Hematopoietic multipotent progenitor cell treated with erythropoietin and hydrocortisone succinate and interleukin-3 and kit ligand, for 4 days (in vitro differentiated cells): ENCODE results near the gene TAS2R41.
"Not testable (repeated sequence)": the region's sequence is repeated elsewhere in the genome, so short reads cannot be mapped to it uniquely, and the experiment has no call there.

ENCODE experiments used
- DNase-seq: peaks from one replicate; pipeline ENCODE4 v3.0.0-alpha.2; 2015

Gene TAS2R41

DNA sequence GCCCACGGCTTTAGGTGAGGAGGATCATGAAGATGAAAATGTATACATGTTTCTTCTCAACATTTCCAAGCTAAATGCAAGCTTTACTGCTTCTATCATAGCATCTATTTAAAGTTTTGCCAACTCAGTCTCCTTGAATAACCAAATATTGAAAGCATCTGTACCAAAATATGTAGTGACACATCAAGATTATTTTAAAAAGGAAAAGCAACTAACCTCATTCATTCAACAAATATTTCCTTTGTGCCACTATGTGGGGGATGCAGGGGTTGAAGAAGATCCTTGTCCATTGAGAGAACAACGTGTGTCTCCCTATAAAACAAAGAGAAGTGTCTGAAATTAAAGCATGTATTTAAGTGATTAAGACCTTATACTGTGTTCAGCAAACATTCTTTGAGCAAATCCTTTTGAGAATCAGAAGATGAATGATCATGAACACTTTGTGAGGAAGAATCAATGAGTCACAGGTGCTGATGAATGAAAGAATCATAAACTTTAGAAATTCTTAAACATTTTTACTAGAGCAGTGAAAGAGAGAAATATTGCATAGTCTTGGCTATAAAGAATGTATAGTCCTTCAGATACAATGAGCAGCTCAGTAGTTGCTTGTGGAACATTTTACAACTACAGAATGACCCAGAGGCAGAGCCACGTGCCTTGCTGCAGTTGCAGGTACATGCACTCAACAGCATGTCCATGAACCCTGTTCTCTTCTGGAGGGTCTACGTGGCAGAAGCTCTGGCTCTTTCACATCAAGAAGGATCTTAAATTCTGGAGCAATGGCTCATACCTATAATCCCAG, 20.5 kb upstream of the TAS2R41 start:
- DNase-seq, result no peak

DNA sequence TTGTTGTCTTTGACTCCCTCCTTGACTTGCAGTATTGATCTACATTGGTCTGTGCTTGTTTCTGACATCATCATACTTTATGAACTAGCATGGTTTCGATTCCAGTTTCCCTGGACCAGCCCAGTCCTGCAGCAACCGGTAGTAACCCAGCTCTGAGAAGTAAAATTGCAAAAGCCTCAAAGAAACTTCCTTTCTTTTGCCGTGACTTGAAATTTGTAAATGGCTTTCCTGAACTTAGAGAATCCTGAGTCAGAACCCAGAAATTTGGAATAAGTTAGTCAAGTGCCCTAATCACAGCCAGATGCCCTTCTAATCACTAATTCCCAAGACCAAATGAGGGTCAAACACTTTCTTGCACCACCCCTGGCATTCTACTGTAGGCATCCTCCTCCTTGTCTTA, 19.4 kb upstream of the TAS2R41 start:
- DNase-seq, result no peak

- no peak for DNase-seq
Observed at GRCh38 chr7:143458681-143459080, 19.0 kb upstream of the TAS2R41 start.

GRCh38 chr7:143459359-143459758, 18.3 kb upstream of the TAS2R41 start:
- DNase-seq, result no peak

- no peak for DNase-seq
Observed at GRCh38 chr7:143460271-143460979, 17.2 kb upstream of the TAS2R41 start.

- no peak for DNase-seq
Observed at GRCh38 chr7:143462045-143462444, 15.6 kb upstream of the TAS2R41 start.

DNA sequence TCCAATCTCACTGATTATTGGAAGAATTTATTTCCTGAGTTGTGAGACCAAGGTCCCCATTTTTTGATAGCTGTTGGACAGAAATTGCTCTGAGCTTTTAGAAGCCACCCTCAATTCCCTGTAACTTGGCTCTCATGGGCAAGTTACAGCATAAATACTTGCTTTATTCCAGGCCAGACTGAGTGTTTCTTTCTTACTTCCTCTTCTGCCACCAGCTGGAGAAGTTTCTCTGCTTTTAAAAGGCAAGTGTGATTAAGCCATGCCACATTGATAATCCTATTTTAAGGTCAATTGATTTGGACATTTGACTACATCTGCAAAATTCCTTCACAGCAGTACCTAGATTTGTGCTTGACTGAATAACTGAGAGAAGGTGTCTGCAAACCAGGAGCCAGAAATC, 14.1 kb upstream of the TAS2R41 start:
- DNase-seq, result peak; percentile 37

- DNase-seq, result no peak
Observed at GRCh38 chr7:143463957-143464356, 13.7 kb upstream of the TAS2R41 start.

- DNase-seq, result no peak
Observed at GRCh38 chr7:143467724-143468123, 9.9 kb upstream of the TAS2R41 start.

GRCh38 chr7:143472071-143472689, 5.5 kb upstream of the TAS2R41 start:
- DNase-seq, result not testable (repeated sequence)

DNA sequence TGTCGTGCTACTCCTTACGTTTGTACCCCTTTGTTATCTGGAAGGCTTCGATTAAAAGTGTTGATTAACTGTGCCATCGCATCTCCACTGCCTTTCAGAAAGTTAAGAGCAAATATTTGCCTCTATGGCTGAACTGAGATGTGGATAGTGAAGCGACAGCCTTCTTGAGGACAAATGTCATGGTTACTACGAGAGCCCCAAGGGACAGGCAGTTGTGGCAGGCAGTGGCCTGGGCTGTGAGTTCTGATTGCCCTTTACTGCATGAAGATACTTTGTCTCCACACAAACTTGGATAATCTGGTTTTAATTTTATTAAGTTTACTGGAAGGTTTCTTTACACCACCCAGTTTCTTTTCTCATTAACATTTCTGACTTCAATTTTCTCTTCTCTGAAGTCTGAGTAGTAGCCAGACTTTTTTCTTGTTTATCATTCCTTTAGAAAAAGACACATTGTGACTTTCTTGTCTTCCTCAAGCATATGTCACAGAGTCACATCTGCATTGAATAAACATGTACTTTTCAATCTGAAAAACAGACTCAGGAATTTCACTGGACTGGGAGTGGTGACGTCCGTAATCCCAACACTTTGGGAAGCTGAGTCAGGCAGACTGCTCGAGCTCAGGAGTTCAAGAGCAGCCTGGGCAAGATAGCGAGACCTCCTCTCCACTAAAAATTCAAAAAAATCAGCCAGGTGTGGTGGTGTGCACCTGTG, 1.5 kb downstream of the TAS2R41 start:
- no peak for DNase-seq

- DNase-seq, result peak; percentile 29
Observed at GRCh38 chr7:143480501-143480900, 2.8 kb downstream of the TAS2R41 start.

DNA sequence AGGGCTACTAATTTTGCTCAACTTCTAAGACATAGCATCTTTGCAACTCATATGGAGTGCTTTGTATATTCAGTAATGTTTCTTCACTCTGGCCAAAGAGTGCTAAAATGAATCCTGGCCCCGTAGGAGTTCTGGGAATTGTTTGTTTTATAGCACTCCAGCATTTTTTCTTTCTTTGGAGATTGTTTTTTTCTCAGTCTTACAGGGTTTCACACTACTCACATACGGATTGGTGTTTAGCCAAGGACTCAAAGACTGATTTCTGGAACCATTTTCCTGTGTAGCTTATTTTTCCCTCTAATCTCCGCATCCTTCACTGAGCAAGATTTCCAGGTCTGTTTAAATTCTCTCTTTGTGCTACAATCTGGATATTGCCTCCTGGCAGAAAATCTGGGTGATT, 6.4 kb downstream of the TAS2R41 start:
- DNase-seq, result no peak

- DNase-seq, result no peak
Observed at GRCh38 chr7:143485094-143485493, 7.4 kb downstream of the TAS2R41 start.

DNA sequence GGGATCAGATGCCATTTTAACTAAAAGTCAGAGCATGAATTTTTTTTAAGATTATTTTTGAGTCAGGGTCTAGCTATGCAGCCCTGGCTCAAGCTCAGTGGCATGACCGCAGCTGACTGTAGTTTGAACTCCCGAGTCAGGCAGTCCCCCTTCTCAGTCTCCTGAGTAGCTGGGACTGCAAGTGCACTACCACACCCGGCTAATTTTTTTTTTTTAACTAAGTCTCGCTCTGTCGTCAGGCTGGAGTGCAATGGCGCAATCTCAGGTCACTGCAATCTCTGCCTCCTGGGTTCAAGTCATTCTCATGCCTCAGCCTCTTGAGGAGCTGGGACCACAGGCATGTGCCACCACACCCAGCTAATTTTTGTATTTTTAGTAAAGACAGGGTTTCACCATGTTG, 7.8 kb downstream of the TAS2R41 start:
- DNase-seq, result no peak

GRCh38 chr7:143486266-143486665, 8.6 kb downstream of the TAS2R41 start:
- DNase-seq, result not testable (repeated sequence)

GRCh38 chr7:143487061-143487460, 9.4 kb downstream of the TAS2R41 start:
- DNase-seq, result no peak

DNA sequence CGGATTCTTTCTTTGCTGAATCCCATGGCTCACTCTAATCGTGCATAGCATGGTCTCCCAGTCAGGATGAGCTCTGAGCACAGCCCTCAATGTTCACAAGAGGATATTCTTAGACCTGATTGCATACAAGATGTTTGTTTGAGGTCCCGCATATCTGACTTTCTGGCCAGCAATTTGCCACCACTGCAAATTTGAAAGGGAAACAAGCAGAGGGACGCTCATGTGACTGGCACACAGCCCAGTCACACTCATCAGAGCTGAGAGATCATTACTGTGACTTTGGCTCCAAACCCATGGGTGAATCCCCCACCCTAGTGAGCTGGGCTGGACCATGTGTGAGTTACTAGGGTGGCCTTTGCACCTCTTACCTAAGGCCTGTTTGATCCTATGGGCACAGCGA, 9.9 kb downstream of the TAS2R41 start:
- DNase-seq, result peak; percentile 57

- DNase-seq, result peak; percentile 67
Observed at GRCh38 chr7:143490717-143491306, 13.1 kb downstream of the TAS2R41 start.

DNA sequence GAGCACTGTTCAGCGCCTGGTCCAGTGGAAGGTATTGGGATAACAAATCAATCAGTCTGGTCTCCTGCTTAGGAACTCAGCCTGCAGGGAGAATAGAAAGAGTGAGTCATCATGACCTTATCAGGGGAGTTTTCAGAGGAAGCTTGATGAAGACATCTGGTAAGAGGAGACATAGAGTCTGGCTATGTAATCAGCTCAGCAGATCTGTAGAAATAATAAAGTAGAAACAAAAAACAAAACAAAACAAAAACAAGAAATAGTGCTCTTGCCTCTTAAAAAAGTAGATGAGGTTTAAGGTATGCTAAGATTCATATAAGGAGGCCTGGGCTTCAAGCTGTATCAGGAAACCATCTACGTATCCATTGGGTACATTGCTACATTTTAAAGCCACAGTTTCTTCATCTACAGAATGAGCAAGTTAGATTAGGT, 14.4 kb downstream of the TAS2R41 start:
- DNase-seq, result peak; percentile 46

DNA sequence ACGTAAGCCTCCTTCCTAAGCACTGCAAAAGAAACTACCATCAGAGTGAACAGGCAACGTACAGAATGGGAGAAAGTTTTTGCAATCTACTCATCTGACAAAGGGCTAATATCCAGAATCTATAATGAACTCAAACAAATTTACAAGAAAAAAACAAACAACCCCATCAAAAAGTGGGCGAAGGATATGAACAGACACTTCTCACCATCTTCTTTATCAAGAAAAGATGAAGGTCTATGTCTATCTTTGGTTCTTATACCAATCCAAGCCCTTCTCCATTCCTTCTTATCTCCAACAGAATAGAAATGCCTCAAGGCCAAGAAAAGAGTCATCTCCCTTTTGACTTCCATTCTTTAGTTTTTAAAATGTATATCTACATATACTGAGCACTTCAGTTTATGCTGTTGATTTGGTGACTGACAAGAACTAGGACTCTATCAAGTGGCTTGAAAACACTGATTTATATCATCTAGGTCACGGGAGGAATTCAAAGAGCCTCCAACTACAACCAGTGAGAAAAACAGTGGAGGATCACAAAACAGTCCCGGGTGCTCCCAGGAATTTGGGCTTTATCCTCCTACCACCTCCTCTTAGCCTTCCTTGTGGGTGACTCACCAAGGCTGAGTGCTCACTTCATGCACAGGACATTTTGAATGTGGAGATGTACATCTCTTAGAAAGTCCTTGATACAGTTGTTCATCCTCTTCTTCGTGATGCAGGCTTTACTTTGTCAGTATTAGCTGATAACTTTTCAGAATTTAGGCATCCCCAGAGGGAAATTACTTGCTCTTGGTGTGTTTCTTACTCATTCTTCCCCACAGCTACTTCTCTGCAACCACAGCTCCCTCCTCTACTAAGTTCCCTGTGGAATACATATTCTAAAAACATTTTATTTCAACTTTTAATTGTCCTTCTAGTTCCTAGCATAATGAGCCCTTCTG, 15.4 kb downstream of the TAS2R41 start:
- no peak for DNase-seq

DNA sequence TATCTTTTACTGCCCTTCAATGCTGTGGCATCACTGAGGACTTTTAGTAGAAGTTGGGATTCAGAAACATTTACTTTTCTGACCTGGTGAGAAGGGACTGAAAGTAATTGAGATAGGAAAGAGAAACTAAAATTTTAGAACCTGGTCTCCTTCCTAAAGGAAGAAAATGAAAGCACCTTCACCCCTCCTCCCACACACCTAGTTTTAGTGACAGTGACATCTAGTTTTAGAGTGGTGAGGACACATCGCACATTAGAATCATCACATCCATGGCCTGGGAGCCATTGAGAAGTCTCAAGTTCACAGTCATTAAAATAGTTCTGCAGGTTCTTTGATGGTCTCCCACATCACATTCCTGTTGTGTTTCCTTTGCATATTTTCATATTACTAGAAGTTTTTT, 16.1 kb downstream of the TAS2R41 start:
- no peak for DNase-seq
